PC-9 (cell line): Measurements from ENCODE around the gene GSX1. TPM values are rescaled to one million over a fixed set of nuclear protein-coding genes. Genes with fewer than 3 reads are reported as not detected.

ENCODE experiments used
- BruUV-seq: library from RNA; stranded (reverse); fragments of 400-500 nt; replicated peaks from 2 replicates; lab custom pipeline; 2021; lab: Mats Ljungman, UMichigan
- CTCF ChIA-PET: fragments of 300-600 bp; sonication (Branson Sonifier 250); formaldehyde crosslinking; loops from one replicate; lab custom pipeline; 2022; ENCODE audit warnings: antibody characterized with exemption; lab: Charles Lee
- POLR2A ChIA-PET: fragments of 300-600 bp; sonication (Branson Sonifier 250); formaldehyde crosslinking; loops from one replicate; lab custom pipeline; 2022; ENCODE audit warnings: antibody characterized with exemption; ENCODE audit not compliant: unreplicated experiment; lab: Charles Lee
- DNase-seq, 2 experiments: peaks; one replicate each; pipeline versions ENCODE4 v3.0.0 to v3.0.0-alpha.2; 2015 to 2022; ENCODE audit warnings: mixed read lengths in 1 of 2
- H2AFZ ChIP-seq: fragments of 200-600 bp; sonication (generic); 2 replicates; pipeline ENCODE4 v1.8.1; 2017; ENCODE audit warnings: antibody characterized with exemption
- H3F3A ChIP-seq: fragments of 200-600 bp; sonication (generic); 2 replicates; pipeline ENCODE4 v1.8.1; 2017; ENCODE audit warnings: antibody characterized with exemption, mild to moderate bottlenecking, low read depth; ENCODE audit not compliant: insufficient read depth
- H3K27ac ChIP-seq: fragments of 200-600 bp; sonication (generic); 2 replicates; pipeline ENCODE4 v1.6.1; 2016; ENCODE audit warnings: mixed run types
- H3K27me3 ChIP-seq: fragments of 200-600 bp; sonication (generic); 2 replicates; pipeline ENCODE4 v1.6.1; 2016; ENCODE audit warnings: low read depth, mixed run types; ENCODE audit not compliant: insufficient read depth
- H3K36me3 ChIP-seq: fragments of 200-600 bp; sonication (generic); 2 replicates; pipeline ENCODE4 v1.6.1; 2016; ENCODE audit warnings: low read depth, mixed run types
- H3K4me1 ChIP-seq: fragments of 200-600 bp; sonication (generic); replicated peaks from 2 replicates; pipeline ENCODE4 v1.6.1; 2016; ENCODE audit warnings: mixed run types; ENCODE audit not compliant: insufficient read depth
- H3K4me2 ChIP-seq: fragments of 200-600 bp; sonication (generic); 2 replicates; pipeline ENCODE4 v1.6.1; 2017; ENCODE audit warnings: mixed run types
- H3K4me3 ChIP-seq: fragments of 200-600 bp; sonication (generic); 2 replicates; pipeline ENCODE4 v1.6.1; 2016; ENCODE audit warnings: mixed run types
- H3K79me2 ChIP-seq: fragments of 200-600 bp; sonication (generic); 2 replicates; pipeline ENCODE4 v1.6.1; 2017; ENCODE audit warnings: low read depth, mixed run types
- H3K9me2 ChIP-seq: fragments of 200-600 bp; sonication (generic); 2 replicates; pipeline ENCODE4 v1.8.1; 2017; ENCODE audit warnings: mild to moderate bottlenecking; ENCODE audit not compliant: insufficient read depth
- H3K9me3 ChIP-seq: fragments of 200-600 bp; sonication (generic); 2 replicates; pipeline ENCODE4 v1.8.1; 2016; ENCODE audit warnings: low read depth; ENCODE audit not compliant: insufficient read depth
- H4K20me1 ChIP-seq: fragments of 200-600 bp; sonication (generic); 2 replicates; pipeline ENCODE4 v1.8.1; 2017; ENCODE audit not compliant: insufficient read depth
- CTCF ChIP-seq: fragments of 200-600 bp; sonication (generic); conservative IDR thresholded peaks from 2 replicates; pipeline ENCODE4 v1.6.1; 2017; ENCODE audit warnings: mixed run types, antibody characterized with exemption, mild to moderate bottlenecking, moderate library complexity
- EZH2 ChIP-seq: fragments of 200-600 bp; sonication (generic); IDR thresholded peaks from 2 replicates; pipeline ENCODE4 v1.8.0; 2017; ENCODE audit warnings: antibody characterized with exemption, low read depth
- intact Hi-C: fragments of 100-400 bp; cut with micrococcal nuclease; formaldehyde crosslinking; loops from one replicate; pipeline ENCODE4 v1.10.0; 2022; ENCODE audit not compliant: unreplicated experiment
- total RNA-seq: library from RNA; stranded (reverse); gene quantifications from 2 replicates; pipeline ENCODE4 v1.2.3, GENCODE V29; 2021

The GSX1 gene
- total RNA-seq, 1 experiment from 2014 or later, result not detected

GRCh38 chr13:27775943-27776342, 16.3 kb upstream of the GSX1 start:
- H3K36me3 ChIP-seq, result no peaks in the 10 kb centered on the region
- no peak overlapping the region for H3K4me3 ChIP-seq
- H3K4me1 ChIP-seq, result peaks cover 18% of the 10 kb centered on the region
- H3F3A ChIP-seq, result peaks cover 8% of the 10 kb centered on the region; the same call in 1 of the 2 replicates
- H3K79me2 ChIP-seq, result no peaks in the 10 kb centered on the region
- H3K9me2 ChIP-seq, result no peaks in the 10 kb centered on the region
- TF ChIP-seq EZH2 (no peak), CTCF (no peak)
- H3K27me3 ChIP-seq, result no peaks in the 10 kb centered on the region
- peak overlapping the region; percentile 59 for H3K4me2 ChIP-seq
- no peak overlapping the region for H2AFZ ChIP-seq
- no peak overlapping the region for H3K27ac ChIP-seq
- POLR2A ChIA-PET, result no interaction called here
- H4K20me1 ChIP-seq, result no peaks in the 10 kb centered on the region
- peak in 1 of 2 experiments; percentile 48 for DNase-seq
- H3K9me3 ChIP-seq, result no peaks in the 10 kb centered on the region
- CTCF ChIA-PET, result no interaction called here
- BruUV-seq, result no TSS peak
- intact Hi-C loops, result no loop called here

GRCh38 chr13:27782151-27782550, 10.1 kb upstream of the GSX1 start:
- POLR2A ChIA-PET, result no interaction called here
- intact Hi-C loops, result loop anchor here (2.0 to 5.0 kb wide), 2 partner anchors 250 to 375 kb away; no protein-coding TSS in a partner anchor

GRCh38 chr13:27783111-27783510, 9.2 kb upstream of the GSX1 start:
- POLR2A ChIA-PET, result no interaction called here
- H3K9me3 ChIP-seq, result no peaks in the 10 kb centered on the region

More at GRCh38 chr13:27782151-27782550, 10.1 kb upstream of the GSX1 start:
- no peak overlapping the region for H3K4me3 ChIP-seq
- no peak for DNase-seq
- H4K20me1 ChIP-seq, result no peaks in the 10 kb centered on the region
- TF ChIP-seq EZH2 (no peak), CTCF (no peak)
- H3K79me2 ChIP-seq, result no peaks in the 10 kb centered on the region
- no peaks in the 10 kb centered on the region for H3K9me2 ChIP-seq
- CTCF ChIA-PET, result no interaction called here
- no peak overlapping the region for H3K4me2 ChIP-seq
- H3F3A ChIP-seq, result no peaks in the 10 kb centered on the region
- no peak overlapping the region for H2AFZ ChIP-seq
- no peak overlapping the region for H3K27ac ChIP-seq
- H3K9me3 ChIP-seq, result no peaks in the 10 kb centered on the region
- BruUV-seq, result no TSS peak
- no peaks in the 10 kb centered on the region for H3K36me3 ChIP-seq
- peaks cover 16% of the 10 kb centered on the region for H3K27me3 ChIP-seq
- no peaks in the 10 kb centered on the region for H3K4me1 ChIP-seq

More at GRCh38 chr13:27783111-27783510, 9.2 kb upstream of the GSX1 start:
- no peaks in the 10 kb centered on the region for H4K20me1 ChIP-seq
- peak; percentile 34; the same call in 1 of the 2 replicates for TF ChIP-seq CTCF
- TF ChIP-seq EZH2, result no peak
- no peak overlapping the region for H3K4me2 ChIP-seq
- no peaks in the 10 kb centered on the region for H3F3A ChIP-seq
- H3K36me3 ChIP-seq, result no peaks in the 10 kb centered on the region
- intact Hi-C loops, result loop anchor here (2.0 to 5.0 kb wide), 2 partner anchors 251 to 376 kb away; no protein-coding TSS in a partner anchor
- no peak overlapping the region for H2AFZ ChIP-seq
- H3K9me2 ChIP-seq, result no peaks in the 10 kb centered on the region
- peaks cover 20% of the 10 kb centered on the region for H3K27me3 ChIP-seq
- H3K4me3 ChIP-seq, result no peak overlapping the region
- H3K79me2 ChIP-seq, result no peaks in the 10 kb centered on the region
- H3K27ac ChIP-seq, result no peak overlapping the region
- peak in 1 of 2 experiments; percentile 31 for DNase-seq
- no TSS peak for BruUV-seq
- CTCF ChIA-PET, result no interaction called here
- H3K4me1 ChIP-seq, result no peaks in the 10 kb centered on the region
